NB4 (cell line): Measurements from ENCODE around the gene CCDC88C.

ENCODE experiments used
- DNase-seq: peaks from one replicate; pipeline ENCODE4 v3.0.0; 2010; ENCODE audit warnings: low read depth
- H3K4me3 ChIP-seq: one replicate; pipeline ENCODE4 v1.5.1; 2011; ENCODE audit warnings: mild to moderate bottlenecking, low read depth, low read length, moderate library complexity
- CTCF ChIP-seq: IDR thresholded peaks from one replicate; pipeline ENCODE4 v1.5.1; 2012; ENCODE audit warnings: low read depth, low read length
- MAX ChIP-seq: IDR thresholded peaks from 2 replicates; pipeline ENCODE4 v1.6.1; 2011; ENCODE audit warnings: low read depth, low read length
- MYC ChIP-seq: IDR thresholded peaks from 2 replicates; pipeline ENCODE4 v1.6.1; 2011; ENCODE audit warnings: low read depth, low read length
- POLR2A ChIP-seq: IDR thresholded peaks from 2 replicates; pipeline ENCODE4 v1.6.1; 2011; ENCODE audit warnings: mild to moderate bottlenecking; ENCODE audit not compliant: insufficient read length; ENCODE audit errors: extremely low read depth

Gene CCDC88C

GRCh38 chr14:91383439-91383838 is 34.2 kb downstream of the CCDC88C start:
- no peak overlapping the region for H3K4me3 ChIP-seq
- TF ChIP-seq CTCF (no peak), POLR2A (no peak), MAX (no peak), MYC (no peak)
- no peak for DNase-seq

- no peak for TF ChIP-seq CTCF
- TF ChIP-seq MAX = no peak
- TF ChIP-seq POLR2A = no peak
- TF ChIP-seq MYC = no peak
- DNase-seq = no peak
- no peak overlapping the region for H3K4me3 ChIP-seq
These were observed 35.6 kb downstream of the CCDC88C start for GRCh38 chr14:91381801-91382670.

- peak; percentile 94 for DNase-seq
- no peak overlapping the region for H3K4me3 ChIP-seq
- TF ChIP-seq POLR2A = no peak
- 0 out of 2 replicates have a peak, but pooled peaks have one; percentile 11 for TF ChIP-seq MAX
These were observed 36.8 kb downstream of the CCDC88C start for GRCh38 chr14:91380610-91381371.

- no peak overlapping the region for H3K4me3 ChIP-seq
- no peak for DNase-seq
- TF ChIP-seq POLR2A (no peak), CTCF (no peak), MAX (no peak), MYC (no peak)
These were observed 37.5 kb downstream of the CCDC88C start for GRCh38 chr14:91380123-91380522.

GRCh38 chr14:91379579-91379932 is 38.1 kb downstream of the CCDC88C start:
- TF ChIP-seq POLR2A (no peak), MAX (no peak), CTCF (no peak), MYC (no peak)
- H3K4me3 ChIP-seq = no peak overlapping the region
- no peak for DNase-seq

- H3K4me3 ChIP-seq = no peak overlapping the region
- DNase-seq = peak; percentile 47
- TF ChIP-seq POLR2A (no peak), MYC (no peak), MAX (no peak), CTCF (no peak)
These were observed 38.6 kb downstream of the CCDC88C start for GRCh38 chr14:91378930-91379578.
